A375 (cell line): Measurements from ENCODE around the gene CCL25. TPM values are rescaled to one million over a fixed set of nuclear protein-coding genes. Genes with fewer than 3 reads are reported as not detected.

Experiments used
- total RNA-seq: library from RNA; depleted of rRNA; stranded (reverse); fragments of >200 nt; shearing (Covaris generic); gene quantifications from 2 replicates; pipeline ENCODE4 v1.2.3, GENCODE V29; 2014; rRNA removed

The CCL25 gene
- total RNA-seq: not detected in 2 replicates

GRCh38 chr19:8052464-8052859 lies at the start of gene CCL25:
Gene CCL25, plus strand, starts transcription at chr19:8052760. Its CDS starts 290 bp downstream, at chr19:8053050.

GRCh38 chr19:8005534-8006256 lies 46.9 kb upstream of the CCL25 start, which contains the start of gene ELAVL1:
Gene ELAVL1, minus strand, starts transcription at chr19:8005641. Its CDS starts 13,826 bp downstream, at chr19:7991815.

Other genes with a start within 250 kb of the CCL25 start
- 14.9 and 15.4 TPM in 2 replicates for gene EVI5L, start 222.5 kb upstream of the CCL25 start, total RNA-seq
- gene PRR36, start 178.4 kb upstream of the CCL25 start, total RNA-seq: 0.27 TPM in 1 of 2 replicates, not detected in the other
- 11.6 and 14.7 TPM in 2 replicates for gene LRRC8E, start 164.2 kb upstream of the CCL25 start, total RNA-seq
- gene MAP2K7, start 148.9 kb upstream of the CCL25 start, total RNA-seq: 24.0 and 34.1 TPM in 2 replicates
- 1.1 and 1.6 TPM in 2 replicates for gene TGFBR3L, start 137.9 kb upstream of the CCL25 start, total RNA-seq
- 33.9 and 34.5 TPM in 2 replicates for gene SNAPC2, start 132.4 kb upstream of the CCL25 start, total RNA-seq
- gene CTXN1, start 126.6 kb upstream of the CCL25 start, total RNA-seq: 9.7 and 12.0 TPM in 2 replicates
- gene TIMM44, start 109.1 kb upstream of the CCL25 start, total RNA-seq: 182 and 208 TPM in 2 replicates
- gene ELAVL1, start 47.1 kb upstream of the CCL25 start, total RNA-seq: 48.0 and 51.5 TPM in 2 replicates
- gene FBN3, start 96.8 kb downstream of the CCL25 start, total RNA-seq: not detected in 2 replicates
- gene CERS4, start 156.6 kb downstream of the CCL25 start, total RNA-seq: 6.1 and 9.8 TPM in 2 replicates